ENCODE results near the gene MEOX1. TPM values are rescaled to one million over a fixed set of nuclear protein-coding genes. Genes with fewer than 3 reads are reported as not detected.
"Not testable (repeated sequence)": the region's sequence is repeated elsewhere in the genome, so short reads cannot be mapped to it uniquely, and the experiment has no call there.

The MEOX1 gene
- total RNA-seq, 1 experiment from 2014 or later, result not detected

- no peak for DNase-seq (ENCODE audit: low read depth, low spot score)
- in situ Hi-C loops (cut with HindIII; ENCODE audit: low pct_unique_long_range_greater_than_20kb, low sequenced_read_pairs), result no loop called here
Measured at GRCh38 chr17:43689814-43690213, 28.1 kb upstream of the MEOX1 start.

GRCh38 chr17:43689131-43689530 lies 27.4 kb upstream of the MEOX1 start:
- DNase-seq (ENCODE audit: low read depth, low spot score), result no peak
- in situ Hi-C loops (cut with HindIII; ENCODE audit: low pct_unique_long_range_greater_than_20kb, low sequenced_read_pairs), result no loop called here

GRCh38 chr17:43686957-43687356 lies 25.2 kb upstream of the MEOX1 start:
- DNase-seq (ENCODE audit: low read depth, low spot score); in situ Hi-C loops (cut with HindIII; ENCODE audit: low pct_unique_long_range_greater_than_20kb, low sequenced_read_pairs): not testable (repeated sequence)

DNA sequence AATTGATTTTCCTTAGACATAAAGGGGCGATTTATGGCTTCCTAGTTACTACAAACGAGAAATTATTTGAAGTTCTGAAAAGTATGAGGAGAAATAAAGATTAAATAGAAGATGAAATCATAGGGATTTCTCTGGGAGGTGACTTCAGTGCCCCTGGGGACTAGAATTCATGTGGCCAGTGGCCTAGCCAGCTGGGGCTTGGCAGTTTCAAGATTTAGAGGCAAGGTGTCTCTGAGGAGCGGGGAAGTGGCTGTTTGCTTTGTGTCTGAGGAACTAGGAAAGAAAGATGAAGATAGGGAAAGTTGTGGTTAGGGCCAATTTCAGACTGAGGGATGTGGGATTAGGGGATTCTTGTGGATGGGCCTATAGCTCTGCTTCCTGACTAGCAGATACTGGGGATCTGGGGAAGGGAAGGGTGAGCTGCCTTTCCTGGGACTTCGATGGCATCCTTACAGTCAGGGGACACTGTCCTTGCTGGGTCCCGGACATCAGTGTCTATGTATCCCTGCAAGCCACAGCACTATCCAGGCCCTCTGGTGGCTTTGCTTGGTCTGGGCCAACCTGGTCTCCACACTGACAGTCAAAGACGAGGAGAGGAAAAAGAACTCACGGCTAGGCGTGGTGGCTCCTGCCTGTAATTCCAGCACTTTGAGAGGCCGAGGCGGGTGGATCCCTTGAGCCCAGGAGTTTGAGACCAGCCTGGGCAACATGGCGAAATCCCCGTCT lies 22.4 kb upstream of the MEOX1 start:
- no peak for DNase-seq (ENCODE audit: low read depth, low spot score)
- in situ Hi-C loops (cut with HindIII; ENCODE audit: low pct_unique_long_range_greater_than_20kb, low sequenced_read_pairs), result no loop called here

DNA sequence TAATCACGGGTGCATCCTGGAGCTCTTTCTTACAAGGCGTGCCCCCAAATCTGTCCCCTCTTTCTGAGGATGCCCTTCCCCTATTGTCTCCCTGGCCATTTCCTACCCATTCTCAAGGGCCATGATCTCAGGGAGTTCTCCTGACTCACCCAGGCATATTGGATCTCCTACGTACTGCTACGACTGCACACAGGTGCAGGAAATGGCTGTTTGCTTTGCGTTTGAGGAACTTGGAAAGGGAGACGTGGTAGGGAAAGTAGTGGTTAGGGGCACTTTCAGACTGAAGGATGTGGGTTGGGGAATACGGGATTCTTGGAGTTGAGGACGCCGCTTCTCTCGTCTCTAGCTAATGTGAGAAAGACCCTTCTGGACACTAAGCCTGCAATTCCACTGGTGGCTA lies 18.7 kb upstream of the MEOX1 start:
- no peak for DNase-seq (ENCODE audit: low read depth, low spot score)
- in situ Hi-C loops (cut with HindIII; ENCODE audit: low pct_unique_long_range_greater_than_20kb, low sequenced_read_pairs), result no loop called here

DNA sequence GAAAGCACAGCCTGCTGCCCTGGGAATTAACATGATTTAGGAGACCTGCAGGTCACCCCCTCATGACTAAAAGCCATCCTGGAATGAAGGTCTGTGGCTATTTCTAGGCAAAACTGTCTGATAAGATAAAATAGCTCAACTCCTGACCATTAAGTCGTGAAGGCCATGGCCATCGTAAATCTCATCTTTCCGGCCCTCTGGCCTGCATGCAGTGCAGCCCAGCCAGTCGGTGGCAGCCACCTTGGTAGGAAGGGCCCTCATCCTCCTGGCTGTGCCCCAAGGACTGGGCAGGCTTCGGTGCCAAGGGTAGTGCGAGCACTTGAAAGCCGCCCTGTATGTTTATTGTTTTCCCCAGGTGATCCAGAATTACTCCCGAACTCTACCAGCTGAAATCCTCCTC lies 18.2 kb upstream of the MEOX1 start:
- in situ Hi-C loops (cut with HindIII; ENCODE audit: low pct_unique_long_range_greater_than_20kb, low sequenced_read_pairs), result no loop called here

DNA sequence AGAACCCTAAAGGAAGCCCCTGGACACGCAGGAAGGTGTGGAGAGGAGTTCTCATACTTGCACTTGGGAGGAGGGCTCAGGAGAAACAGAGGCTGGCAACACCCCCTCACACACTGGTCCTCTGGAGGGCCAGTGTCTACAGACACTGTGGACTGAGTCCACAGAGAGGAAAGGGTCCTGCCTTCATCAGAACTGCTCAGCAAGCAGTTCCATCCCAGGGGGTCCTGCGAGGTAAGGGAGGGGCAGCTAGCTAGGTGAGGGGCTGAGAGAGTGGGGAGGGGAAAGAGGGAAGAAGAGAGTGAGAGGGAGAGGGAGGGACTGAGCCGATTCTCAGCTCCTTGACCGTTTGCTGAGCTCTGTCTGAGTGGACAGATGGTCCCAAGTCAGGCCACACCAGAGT lies 17.7 kb upstream of the MEOX1 start:
- no peak for DNase-seq (ENCODE audit: low read depth, low spot score)
- in situ Hi-C loops (cut with HindIII; ENCODE audit: low pct_unique_long_range_greater_than_20kb, low sequenced_read_pairs), result no loop called here

More for the DNA sequence above, 18.2 kb upstream of the MEOX1 start:
- DNase-seq (ENCODE audit: low read depth, low spot score), result no peak

DNA sequence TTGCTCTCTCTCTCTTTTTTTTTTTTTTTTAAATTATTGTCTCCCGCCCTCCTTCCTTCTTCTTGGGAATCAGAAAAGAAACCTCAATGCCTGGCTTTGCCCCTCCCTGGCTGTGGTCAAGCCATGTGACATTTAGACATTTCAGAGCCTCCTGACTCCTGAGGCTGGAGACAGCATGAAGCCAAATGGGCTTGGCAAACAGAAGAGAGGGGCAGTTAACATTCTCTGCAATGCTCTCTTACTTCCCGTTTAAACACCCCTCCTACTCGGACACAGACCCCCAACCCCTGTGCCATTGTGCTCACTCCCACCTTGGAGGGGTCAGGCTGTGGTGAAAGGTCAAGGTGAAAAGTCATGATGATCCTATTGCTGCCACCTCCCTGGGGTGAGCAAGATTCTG lies 14.7 kb upstream of the MEOX1 start:
- in situ Hi-C loops (cut with HindIII; ENCODE audit: low pct_unique_long_range_greater_than_20kb, low sequenced_read_pairs), result no loop called here

GRCh38 chr17:43674394-43674793 lies 12.7 kb upstream of the MEOX1 start:
- no peak for DNase-seq (ENCODE audit: low read depth, low spot score)
- in situ Hi-C loops (cut with HindIII; ENCODE audit: low pct_unique_long_range_greater_than_20kb, low sequenced_read_pairs), result no loop called here

More for the DNA sequence above, 14.7 kb upstream of the MEOX1 start:
- DNase-seq (ENCODE audit: low read depth, low spot score), result peak; percentile 77

GRCh38 chr17:43673516-43674323 lies 12.0 kb upstream of the MEOX1 start:
- DNase-seq (ENCODE audit: low read depth, low spot score), result peak; percentile 80
- in situ Hi-C loops (cut with HindIII; ENCODE audit: low pct_unique_long_range_greater_than_20kb, low sequenced_read_pairs), result no loop called here

- DNase-seq (ENCODE audit: low read depth, low spot score), result no peak
- in situ Hi-C loops (cut with HindIII; ENCODE audit: low pct_unique_long_range_greater_than_20kb, low sequenced_read_pairs), result no loop called here
Measured at GRCh38 chr17:43671755-43672519, 10.2 kb upstream of the MEOX1 start.

GRCh38 chr17:43671031-43671692 lies 9.4 kb upstream of the MEOX1 start:
- no peak for DNase-seq (ENCODE audit: low read depth, low spot score)
- in situ Hi-C loops (cut with HindIII; ENCODE audit: low pct_unique_long_range_greater_than_20kb, low sequenced_read_pairs), result no loop called here

DNA sequence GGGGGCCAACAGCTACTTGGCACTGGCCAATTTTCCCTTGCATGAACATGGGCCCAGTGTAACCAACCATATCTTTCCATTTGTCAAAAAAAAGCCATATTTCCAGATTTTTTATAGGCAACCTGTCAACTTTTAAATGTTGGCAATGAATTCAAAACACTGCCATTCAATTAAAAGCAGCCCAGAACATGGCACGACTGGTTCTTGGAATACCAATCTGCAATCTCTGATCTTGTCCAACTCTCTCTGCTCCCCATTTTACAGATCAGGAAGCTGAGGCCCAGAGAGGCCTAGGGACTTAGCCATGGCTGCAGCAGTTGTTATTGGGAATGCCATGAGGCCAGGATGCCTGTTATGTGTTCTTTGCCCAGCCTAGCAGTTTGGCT lies 8.9 kb upstream of the MEOX1 start:
- no peak for DNase-seq (ENCODE audit: low read depth, low spot score)
- in situ Hi-C loops (cut with HindIII; ENCODE audit: low pct_unique_long_range_greater_than_20kb, low sequenced_read_pairs), result no loop called here

- no peak for DNase-seq (ENCODE audit: low read depth, low spot score)
- in situ Hi-C loops (cut with HindIII; ENCODE audit: low pct_unique_long_range_greater_than_20kb, low sequenced_read_pairs), result no loop called here
Measured at GRCh38 chr17:43669971-43670644, 8.4 kb upstream of the MEOX1 start.

DNA sequence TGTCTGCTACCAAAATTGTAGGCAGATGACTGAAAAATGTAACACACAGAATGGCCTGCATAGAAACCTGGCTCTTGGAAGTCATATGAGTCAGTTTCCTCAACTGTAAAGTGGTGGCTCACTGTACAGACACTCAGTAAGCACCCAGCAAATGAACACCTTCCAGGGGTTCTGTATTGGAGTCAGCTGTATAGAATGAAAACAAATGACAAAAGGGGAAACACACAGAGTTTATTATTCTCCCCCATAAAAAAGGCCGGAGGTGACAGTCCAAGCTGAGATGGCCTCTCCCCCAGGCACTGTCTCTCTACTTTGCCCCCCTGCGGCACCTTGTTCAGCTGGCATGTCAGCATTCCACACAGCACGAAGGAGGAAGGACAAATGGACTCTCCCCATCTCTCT lies 6.2 kb upstream of the MEOX1 start:
- in situ Hi-C loops (cut with HindIII; ENCODE audit: low pct_unique_long_range_greater_than_20kb, low sequenced_read_pairs), result no loop called here

DNA sequence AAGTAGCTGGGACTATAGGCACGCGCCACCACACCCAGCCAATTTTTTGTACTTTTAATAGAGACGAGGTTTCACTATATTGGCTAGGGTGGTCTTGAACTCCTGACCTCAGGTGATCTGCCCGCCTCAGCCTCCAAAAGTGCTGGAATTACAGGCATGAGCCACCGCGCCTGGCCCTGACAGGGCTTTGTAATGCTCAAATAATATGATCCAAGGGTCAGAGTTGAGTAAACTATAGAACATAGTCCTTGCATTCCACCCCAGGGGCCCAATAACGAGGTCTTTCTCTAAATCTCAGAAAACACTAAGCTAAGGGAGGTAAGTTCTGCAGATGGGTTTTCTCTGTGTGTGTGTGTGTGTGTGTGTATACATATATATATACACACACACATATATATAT lies 5.8 kb upstream of the MEOX1 start:
- in situ Hi-C loops (cut with HindIII; ENCODE audit: low pct_unique_long_range_greater_than_20kb, low sequenced_read_pairs), result no loop called here
- DNase-seq (ENCODE audit: low read depth, low spot score), result no peak

More for the DNA sequence above, 6.2 kb upstream of the MEOX1 start:
- DNase-seq (ENCODE audit: low read depth, low spot score), result no peak

- DNase-seq (ENCODE audit: low read depth, low spot score), result no peak
- in situ Hi-C loops (cut with HindIII; ENCODE audit: low pct_unique_long_range_greater_than_20kb, low sequenced_read_pairs), result no loop called here
Measured at GRCh38 chr17:43665937-43666236, 4.2 kb upstream of the MEOX1 start.

All from SK-MEL-5 (cell line).